IMR-90 (cell line): ENCODE measurements around the gene BRCA1. TPM values are rescaled to one million over a fixed set of nuclear protein-coding genes. Genes with fewer than 3 reads are reported as not detected.
"Not testable (repeated sequence)": the region's sequence is repeated elsewhere in the genome, so short reads cannot be mapped to it uniquely, and the experiment has no call there.

Source experiments
- ATAC-seq: fragments of 200-7000 bp; cut with Tn5 transposase; 2 replicates; pipeline ENCODE4 v1.9.1; 2020; ENCODE audit warnings: low read depth, mild to moderate bottlenecking, moderate library complexity
- BruUV-seq: library from RNA; stranded (reverse); fragments of 400-500 nt; replicated peaks from 2 replicates; lab custom pipeline; 2021; lab: Mats Ljungman, UMichigan
- CTCF ChIA-PET: fragments of 300-600 bp; formaldehyde crosslinking; extraction: SDS; loops from one replicate; lab custom pipeline; 2021; ENCODE audit warnings: antibody characterized with exemption; lab: Yijun Ruan, JAX
- POLR2A ChIA-PET: fragments of 300-600 bp; sonication (Branson Sonifier 250); formaldehyde crosslinking; loops from one replicate; lab custom pipeline; 2022; ENCODE audit warnings: antibody characterized with exemption; ENCODE audit not compliant: unreplicated experiment; lab: Charles Lee
- DNase-seq: peaks from one replicate; pipeline ENCODE4 v3.0.0; 2013
- H2AFZ ChIP-seq: replicated peaks from 2 replicates; pipeline ENCODE3; 2013; ENCODE audit warnings: low read length, mild to moderate bottlenecking; ENCODE audit not compliant: poor library complexity
- H2AK5ac ChIP-seq: 2 replicates; pipeline ENCODE4 v1.6.1; 2013; ENCODE audit warnings: low read depth, low read length, inconsistent platforms
- H2AK9ac ChIP-seq: replicated peaks from 2 replicates; pipeline ENCODE3; 2013; ENCODE audit warnings: mild to moderate bottlenecking, low read depth, low read length, moderate library complexity; ENCODE audit not compliant: poor library complexity
- H2BK120ac ChIP-seq: 2 replicates; pipeline ENCODE4 v1.6.1; 2013; ENCODE audit warnings: low read depth, low read length, inconsistent platforms
- H2BK15ac ChIP-seq: 3 replicates; pipeline ENCODE4 v1.6.1; 2013; ENCODE audit warnings: low read depth, low read length, inconsistent platforms
- H2BK20ac ChIP-seq: 2 replicates; pipeline ENCODE4 v1.6.1; 2013; ENCODE audit warnings: low read depth, mild to moderate bottlenecking, inconsistent platforms, low read length, moderate library complexity
- H2BK5ac ChIP-seq: 2 replicates; pipeline ENCODE4 v1.6.1; 2013; ENCODE audit warnings: mild to moderate bottlenecking, low read depth, low read length, inconsistent platforms; ENCODE audit not compliant: poor library complexity, severe bottlenecking
- H3K14ac ChIP-seq: replicated peaks from 2 replicates; pipeline ENCODE4 v1.6.1; 2013; ENCODE audit warnings: low read depth, low read length, inconsistent platforms
- H3K18ac ChIP-seq: 2 replicates; pipeline ENCODE4 v1.6.1; 2013; ENCODE audit warnings: low read depth, low read length, control low read depth
- H3K23ac ChIP-seq: 2 replicates; pipeline ENCODE4 v1.6.1; 2013; ENCODE audit warnings: low read depth, low read length, inconsistent platforms
- H3K27ac ChIP-seq: 2 replicates; pipeline ENCODE4 v1.5.1; 2013; ENCODE audit warnings: mild to moderate bottlenecking, control low read depth, low read length; ENCODE audit not compliant: insufficient read depth
- H3K27me3 ChIP-seq: 2 replicates; pipeline ENCODE4 v1.6.1; 2013; ENCODE audit warnings: low read length; ENCODE audit not compliant: control insufficient read depth, insufficient read depth
- H3K36me3 ChIP-seq: 2 replicates; pipeline ENCODE4 v1.6.1; 2013; ENCODE audit warnings: low read length, mixed read lengths; ENCODE audit not compliant: control insufficient read depth, insufficient read depth
- H3K4ac ChIP-seq: 2 replicates; pipeline ENCODE4 v1.6.1; 2013; ENCODE audit warnings: low read depth, low read length, inconsistent platforms
- H3K4me1 ChIP-seq: 2 replicates; pipeline ENCODE4 v1.6.1; 2013; ENCODE audit warnings: low read length, mixed read lengths; ENCODE audit not compliant: control insufficient read depth, insufficient read depth
- H3K4me2 ChIP-seq: 2 replicates; pipeline ENCODE4 v1.6.1; 2013; ENCODE audit warnings: low read depth, mild to moderate bottlenecking, control low read depth, low read length, moderate library complexity
- H3K4me3 ChIP-seq: 2 replicates; pipeline ENCODE4 v1.5.1; 2013; ENCODE audit warnings: low read depth, mild to moderate bottlenecking, control low read depth, low read length, moderate library complexity; ENCODE audit not compliant: insufficient read depth
- H3K56ac ChIP-seq: 2 replicates; pipeline ENCODE4 v1.6.1; 2013; ENCODE audit warnings: low read length, inconsistent platforms; ENCODE audit not compliant: insufficient read depth; ENCODE audit errors: extremely low read depth
- H3K79me1 ChIP-seq, 2 experiments: 2 replicates each; pipeline ENCODE4 v1.6.1; 2013; ENCODE audit warnings: low read length in 2 of 2, inconsistent platforms in 1 of 2, low read depth in 1 of 2
- H3K9ac ChIP-seq: 2 replicates; pipeline ENCODE4 v1.6.1; 2013; ENCODE audit warnings: low read depth, low read length, control low read depth
- H3K9me1 ChIP-seq: 2 replicates; pipeline ENCODE4 v1.6.1; 2013; ENCODE audit warnings: low read length, inconsistent platforms; ENCODE audit not compliant: insufficient read depth
- H3K9me3 ChIP-seq: 2 replicates; pipeline ENCODE4 v1.6.1; 2013; ENCODE audit warnings: low read length; ENCODE audit not compliant: control insufficient read depth, insufficient read depth
- H4K20me1 ChIP-seq: 2 replicates; pipeline ENCODE4 v1.6.1; 2013; ENCODE audit warnings: low read length, inconsistent platforms; ENCODE audit not compliant: insufficient read depth
- H4K5ac ChIP-seq: 2 replicates; pipeline ENCODE4 v1.6.1; 2013; ENCODE audit warnings: mild to moderate bottlenecking, low read depth, low read length, control low read depth
- H4K8ac ChIP-seq, 2 experiments: 2 replicates each; pipeline ENCODE4 v1.6.1; 2013; ENCODE audit warnings: low read depth in 2 of 2, low read length in 2 of 2, control low read depth in 1 of 2, inconsistent platforms in 1 of 2
- H4K91ac ChIP-seq: 2 replicates; pipeline ENCODE4 v1.6.1; 2013; ENCODE audit warnings: low read depth, low read length, inconsistent platforms; ENCODE audit not compliant: insufficient read depth
- BHLHE40 ChIP-seq: fragments of 150-350 bp; IDR thresholded peaks from 2 replicates; pipeline ENCODE4 v1.6.1; 2016; ENCODE audit warnings: mild to moderate bottlenecking, low read depth, low read length
- CEBPB ChIP-seq: IDR thresholded peaks from 2 replicates; pipeline ENCODE4 v1.6.1; 2012; ENCODE audit warnings: low read depth, low read length, improper control_type of control experiment
- CHD1 ChIP-seq: IDR thresholded peaks from 2 replicates; pipeline ENCODE4 v1.6.1; 2012; ENCODE audit warnings: low read depth, low read length, improper control_type of control experiment
- ELK1 ChIP-seq: fragments of 150-350 bp; IDR thresholded peaks from 2 replicates; pipeline ENCODE4 v1.6.1; 2016; ENCODE audit warnings: low read depth, mild to moderate bottlenecking, low read length, moderate library complexity, borderline replicate concordance
- FOS ChIP-seq: fragments of 150-350 bp; IDR thresholded peaks from 2 replicates; pipeline ENCODE4 v1.6.1; 2016; ENCODE audit warnings: low read depth, low read length
- MAFK ChIP-seq: IDR thresholded peaks from 2 replicates; pipeline ENCODE4 v1.6.1; 2012; ENCODE audit warnings: low read depth, low read length, improper control_type of control experiment
- MAZ ChIP-seq: IDR thresholded peaks from 2 replicates; pipeline ENCODE4 v1.6.1; 2012; ENCODE audit warnings: low read depth, mild to moderate bottlenecking, low read length, improper control_type of control experiment, moderate library complexity, borderline replicate concordance
- NFE2L2 ChIP-seq: fragments of 150-350 bp; IDR thresholded peaks from 2 replicates; pipeline ENCODE4 v1.6.1; 2016; ENCODE audit warnings: low read depth, mild to moderate bottlenecking, low read length
- POLR2A ChIP-seq: IDR thresholded peaks from 2 replicates; pipeline ENCODE4 v1.6.1; 2012; ENCODE audit warnings: mild to moderate bottlenecking, low read depth, low read length
- RAD21 ChIP-seq: IDR thresholded peaks from 2 replicates; pipeline ENCODE4 v1.6.1; 2012; ENCODE audit warnings: low read length, improper control_type of control experiment
- RCOR1 ChIP-seq: IDR thresholded peaks from 2 replicates; pipeline ENCODE4 v1.6.1; 2012; ENCODE audit warnings: mild to moderate bottlenecking, low read length, improper control_type of control experiment; ENCODE audit not compliant: insufficient replicate concordance
- WGBS, 2 experiments: methylation state at CpG; one replicate each; pipeline versions ENCODE4 v1.1.5 to v1.1.7; 2013; ENCODE audit warnings: missing lambda C conversion rate in 2 of 2; ENCODE audit not compliant: insufficient read length in 1 of 2; ENCODE audit errors: extremely low coverage in 2 of 2; 5-methylcytosine and 5-hydroxymethylcytosine counted together
- dilution Hi-C: fragments of 300-500 bp; cut with HindIII; formaldehyde crosslinking; loops from one replicate; pipeline ENCODE4 v1.14.3; 2018; ENCODE audit warnings: low sequenced_read_pairs; ENCODE audit not compliant: unreplicated experiment
- in situ Hi-C: fragments of 300-500 bp; cut with MboI; formaldehyde crosslinking; loops from 3 replicates; pipeline ENCODE4 v1.14.3; 2019; ENCODE audit warnings: low sequenced_read_pairs, inconsistent platforms, mixed read lengths
- intact Hi-C: fragments of 100-400 bp; cut with micrococcal nuclease; formaldehyde crosslinking; loops from 2 replicates; pipeline ENCODE4 v1.10.0; 2022
- polyA plus RNA-seq, 3 experiments: library from polyadenylated mRNA; depleted of rRNA; stranded (reverse); fragments of >200 nt; gene quantifications; 2 replicates each; pipeline ENCODE4 v1.2.3, GENCODE V29; 2012; ENCODE audit warnings: low replicate concordance in 1 of 3
- total RNA-seq: library from RNA; depleted of rRNA; stranded (reverse); fragments of >200 nt; gene quantifications from 2 replicates; pipeline ENCODE4 v1.2.3, GENCODE V29; 2012

BRCA1 gene
- total and polyA plus RNA-seq, 2 of the 4 experiments (the other 2 are of a cell fraction): 8.3 to 17.7 TPM

DNA sequence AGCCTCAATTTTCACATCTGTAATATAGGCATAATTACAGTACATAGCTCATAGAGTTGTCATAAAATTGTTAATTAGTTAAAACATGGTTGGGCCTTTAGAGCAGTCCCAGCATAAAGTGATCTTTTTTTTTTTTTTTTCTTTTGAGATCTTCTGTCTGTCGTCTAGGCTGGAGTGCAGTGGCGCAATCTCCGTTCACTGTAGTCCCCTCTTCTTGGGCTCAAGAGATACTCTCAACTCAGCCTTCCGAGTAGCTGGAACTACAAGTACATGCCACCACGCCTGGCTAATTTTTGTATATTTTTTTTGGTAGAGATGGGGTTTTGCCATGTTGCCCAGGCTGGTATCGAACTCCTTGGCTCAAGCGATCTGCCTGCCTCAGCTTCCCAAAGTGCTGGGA lies 69.1 kb downstream of the BRCA1 start:
- POLR2A ChIA-PET: no interaction called here
- no peak overlapping the region for H4K5ac ChIP-seq

GRCh38 chr17:43053008-43053407 lies 72.2 kb downstream of the BRCA1 start:
- H2AK9ac ChIP-seq, POLR2A ChIA-PET, H2BK120ac ChIP-seq, H3K23ac ChIP-seq, H3K27me3 ChIP-seq, H2BK15ac ChIP-seq, H3K4me1 ChIP-seq, H4K5ac ChIP-seq, H3K9me1 ChIP-seq, H3K27ac ChIP-seq, H3K18ac ChIP-seq, H3K14ac ChIP-seq, H2BK5ac ChIP-seq, H3K56ac ChIP-seq, ATAC-seq, H3K79me1 ChIP-seq, H2AFZ ChIP-seq, H4K20me1 ChIP-seq, CTCF ChIA-PET, H3K4me3 ChIP-seq, H4K91ac ChIP-seq, BruUV-seq, dilution Hi-C loops, H3K36me3 ChIP-seq, H4K8ac ChIP-seq, H3K4me2 ChIP-seq, H3K9me3 ChIP-seq, H2BK20ac ChIP-seq, DNase-seq, H2AK5ac ChIP-seq, intact Hi-C loops, H3K9ac ChIP-seq, H3K4ac ChIP-seq: not testable (repeated sequence)
- WGBS, 2 experiments: 100% methylated on average over 3 of the region's 7 CpGs; no CpG with 5 or more reads in 1 of the 2 experiments
- in situ Hi-C loops: loop anchor here (25.0 kb wide), 1 partner anchor 91 kb away; the partner anchor contains the start of gene AARSD1

More for the DNA sequence above, 69.1 kb downstream of the BRCA1 start:
- H2AFZ ChIP-seq: no peak overlapping the region
- in situ Hi-C loops: loop anchor here (25.0 kb wide), 1 partner anchor 94 kb away; the partner anchor contains the start of gene AARSD1
- ATAC-seq (no peak), DNase-seq (no peak)
- no peaks in the 10 kb centered on the region; the same call in 1 of the 2 replicates for H3K36me3 ChIP-seq
- no peak overlapping the region for H3K18ac ChIP-seq
- BruUV-seq: no TSS peak
- no peak overlapping the region for H3K14ac ChIP-seq
- no peak overlapping the region for H2BK15ac ChIP-seq
- intact Hi-C loops: no loop called here
- no peak overlapping the region for H2AK9ac ChIP-seq
- no peak overlapping the region for H2BK5ac ChIP-seq
- H4K20me1 ChIP-seq: no peaks in the 10 kb centered on the region
- H3K27ac ChIP-seq: no peak overlapping the region
- dilution Hi-C loops: no loop called here
- CTCF ChIA-PET: no interaction called here
- no peak overlapping the region for H3K9ac ChIP-seq
- H4K8ac ChIP-seq: no peak overlapping the region
- no peak for TF ChIP-seq NFE2L2
- TF ChIP-seq RCOR1: no peak
- no peak for TF ChIP-seq ELK1
- TF ChIP-seq FOS: no peak
- TF ChIP-seq MAZ: no peak
- no peak for TF ChIP-seq MAFK
- TF ChIP-seq RAD21: no peak
- TF ChIP-seq CHD1: no peak
- no peak for TF ChIP-seq BHLHE40
- no peak for TF ChIP-seq POLR2A
- TF ChIP-seq CEBPB: no peak
- H2BK20ac ChIP-seq: no peak overlapping the region
- H3K4ac ChIP-seq: no peak overlapping the region
- no peaks in the 10 kb centered on the region for H3K9me3 ChIP-seq
- no peaks in the 10 kb centered on the region for H3K27me3 ChIP-seq
- H2BK120ac ChIP-seq: no peak overlapping the region
- no peaks in the 10 kb centered on the region for H3K9me1 ChIP-seq
- no peak overlapping the region for H2AK5ac ChIP-seq
- H3K56ac ChIP-seq: no peak overlapping the region
- WGBS, 2 experiments: no CpG with 5 or more reads among the region's 7 CpGs
- no peak overlapping the region for H3K4me2 ChIP-seq
- H3K23ac ChIP-seq: no peak overlapping the region
- no peak overlapping the region for H3K4me3 ChIP-seq
- H3K79me1 ChIP-seq: no peaks in the 10 kb centered on the region
- no peaks in the 10 kb centered on the region for H3K4me1 ChIP-seq
- H4K91ac ChIP-seq: no peak overlapping the region
